ENCODE data around the gene SNX13.

GRCh38 chr7:17952387-17952786, 12.1 kb upstream of the SNX13 start:
- TF ChIP-seq CTCF (IDR thresholded peaks at IDR 0.05; ENCODE audit: low read depth, low read length) (no peak), POLR2A (IDR thresholded peaks at IDR 0.05; ENCODE audit: extremely low read depth, insufficient read length) (no peak), MYC (IDR thresholded peaks at IDR 0.05; ENCODE audit: low read depth, low read length) (no peak)
- TF ChIP-seq, protein P1, sequence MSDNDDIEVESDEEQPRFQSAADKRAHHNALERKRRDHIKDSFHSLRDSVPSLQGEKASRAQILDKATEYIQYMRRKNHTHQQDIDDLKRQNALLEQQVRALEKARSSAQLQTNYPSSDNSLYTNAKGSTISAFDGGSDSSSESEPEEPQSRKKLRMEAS (IDR thresholded peaks at IDR 0.05; ENCODE audit: low read depth, low read length) = no peak
